ENCODE results near the gene S100A7A.
"Not testable (repeated sequence)": the region's sequence is repeated elsewhere in the genome, so short reads cannot be mapped to it uniquely, and the experiment has no call there.

S100A7A gene

DNA sequence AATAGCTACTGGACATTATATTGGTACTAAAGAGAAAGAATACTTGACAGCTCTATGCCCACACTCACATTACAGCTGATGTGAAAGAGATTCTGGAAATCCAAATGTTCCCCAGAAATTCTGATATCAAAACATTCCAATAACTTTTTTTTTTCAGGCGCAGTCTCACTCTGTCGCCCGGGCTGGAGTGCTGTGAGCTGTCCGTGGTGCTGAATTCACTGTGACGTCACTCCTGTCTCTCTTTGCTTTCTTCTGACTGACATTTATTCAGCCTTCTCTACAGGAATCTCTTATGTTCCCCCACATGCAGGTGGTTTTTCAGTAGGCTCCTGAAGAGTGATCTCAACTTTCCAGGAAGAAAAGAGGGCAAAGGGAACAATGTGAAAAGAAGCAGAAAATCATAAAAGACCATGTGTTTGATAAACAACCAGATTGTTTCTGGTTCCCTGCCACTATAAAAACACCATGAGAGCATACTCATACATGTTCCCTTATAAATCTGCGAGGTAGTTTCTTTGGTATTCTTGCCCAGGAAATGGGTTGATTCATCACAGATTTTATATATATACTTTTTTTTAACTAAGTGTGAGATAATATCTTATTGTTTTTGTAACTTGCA is 6.2 kb downstream of the S100A7A start:
- peak; percentile 26 to 35 for DNase-seq (ENCODE audit: low read depth in 2 of 2, low spot score in 1 of 2)

- no peak for DNase-seq (ENCODE audit: low read depth in 2 of 2, low spot score in 1 of 2)
Observed at GRCh38 chr1:153426809-153427208, 10.5 kb downstream of the S100A7A start.

DNA sequence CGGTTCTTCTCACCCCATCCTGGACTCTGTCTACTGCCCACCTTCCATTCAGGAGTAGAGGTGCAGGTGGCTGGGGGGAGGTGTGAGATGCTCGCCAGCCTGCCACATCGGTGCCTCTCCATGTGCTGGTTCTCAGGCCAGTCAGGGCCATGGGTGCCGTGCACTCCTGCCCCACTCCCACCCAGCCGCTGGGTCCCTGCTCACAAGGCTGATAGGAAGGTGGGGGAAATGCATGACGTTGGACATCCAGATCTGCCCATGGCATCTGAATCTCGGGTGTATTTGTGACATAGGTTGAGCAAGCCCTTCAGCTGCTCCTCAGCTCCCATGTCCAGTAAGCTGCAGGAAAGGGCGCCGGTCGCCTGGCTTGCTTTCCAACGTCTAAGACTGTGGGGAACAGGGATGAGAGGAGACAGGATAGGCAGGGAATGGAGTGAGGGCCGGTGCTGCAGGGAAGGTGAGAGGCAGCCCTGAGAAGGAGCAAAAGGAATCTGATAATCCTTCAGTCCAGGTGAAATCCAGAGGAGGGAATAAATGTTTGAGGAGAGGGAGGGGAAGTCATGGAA is 11.8 kb downstream of the S100A7A start:
- no peak for DNase-seq (ENCODE audit: low read depth in 2 of 2, low spot score in 1 of 2)

DNA sequence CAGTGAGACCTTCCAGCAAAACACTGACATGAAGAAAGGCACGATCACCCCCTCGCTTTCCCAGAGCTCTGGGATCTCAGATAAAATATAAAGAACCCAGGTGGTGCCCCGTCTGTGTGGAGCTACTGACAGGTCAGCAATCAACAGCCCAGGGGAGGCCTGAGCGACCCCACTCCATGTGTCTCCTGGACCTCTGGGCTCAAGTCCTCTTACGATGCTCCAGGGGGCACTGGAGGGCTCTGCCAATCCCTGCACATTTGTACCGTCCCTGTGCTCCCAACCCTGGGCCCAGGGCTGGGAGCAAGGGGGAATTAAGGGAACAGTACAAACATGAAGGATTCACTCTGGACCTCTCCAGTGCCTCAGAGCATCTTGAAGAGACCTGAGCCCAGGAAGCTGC is 12.5 kb downstream of the S100A7A start:
- DNase-seq (ENCODE audit: low read depth in 2 of 2, low spot score in 1 of 2), result no peak

DNA sequence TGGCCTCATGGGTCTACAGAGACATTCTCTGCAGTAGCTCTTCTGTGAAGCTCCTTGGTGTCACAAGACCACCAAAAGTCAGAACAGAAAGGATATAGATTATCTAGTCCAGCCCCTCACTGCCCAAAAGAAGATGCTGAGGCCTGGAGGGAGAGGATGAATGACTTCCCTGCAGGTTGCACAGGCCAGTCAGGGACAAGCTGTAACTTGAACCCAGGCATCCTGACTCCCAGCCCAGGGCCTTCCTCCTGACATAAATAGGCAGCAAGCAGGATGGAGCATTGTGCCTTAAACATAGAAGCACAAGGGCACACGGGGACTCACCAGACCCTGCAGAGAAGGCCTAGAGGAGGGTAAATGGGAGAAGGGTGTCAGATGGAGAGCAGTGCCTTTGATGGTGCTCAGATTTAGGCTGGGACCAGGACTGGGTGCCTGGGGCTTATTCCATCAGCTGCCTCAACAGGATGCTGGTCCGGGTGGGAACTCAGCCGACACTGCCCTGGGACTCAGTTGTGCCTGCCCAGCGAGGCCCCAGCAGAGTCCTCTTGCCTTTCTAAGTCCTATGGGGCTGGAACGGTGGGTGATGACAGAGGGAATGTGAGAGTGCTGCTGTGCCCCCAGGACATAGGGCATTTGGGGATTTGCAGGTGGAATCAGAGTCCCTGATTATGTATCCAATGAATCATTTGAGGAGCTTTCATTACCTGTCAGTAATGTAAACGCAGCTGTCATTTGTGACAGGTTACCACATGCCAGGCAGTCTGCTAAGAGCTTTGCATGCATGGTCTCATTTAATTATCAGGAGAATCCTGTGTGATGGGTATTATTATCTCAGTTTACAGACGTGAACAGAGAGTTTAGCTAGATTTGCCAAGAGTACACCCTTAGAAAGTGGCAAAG is 13.2 kb downstream of the S100A7A start:
- no peak for DNase-seq (ENCODE audit: low read depth in 2 of 2, low spot score in 1 of 2)

GRCh38 chr1:153430166-153430553 is 13.8 kb downstream of the S100A7A start:
- no peak for DNase-seq (ENCODE audit: low read depth in 2 of 2, low spot score in 1 of 2)

DNA sequence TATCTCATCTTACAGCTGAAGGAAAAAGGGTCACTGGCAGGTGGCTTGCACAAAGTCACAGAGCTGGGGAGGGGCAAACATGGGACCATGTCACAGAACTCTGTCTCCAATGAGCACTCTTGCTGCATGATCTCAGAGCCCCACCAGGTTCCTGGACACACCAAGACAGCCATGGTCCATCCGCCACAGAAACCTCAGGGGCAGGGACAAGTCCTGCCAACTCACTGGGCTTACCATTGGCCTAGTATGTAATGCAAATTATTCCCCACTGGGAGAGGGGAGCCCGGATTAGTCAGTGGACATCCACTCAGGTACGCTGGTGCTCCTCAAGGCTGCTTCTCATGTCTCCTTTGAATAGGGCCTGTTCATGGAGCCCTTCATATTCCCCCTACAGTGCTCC is 14.2 kb downstream of the S100A7A start:
- DNase-seq (ENCODE audit: low read depth in 2 of 2, low spot score in 1 of 2), result no peak

GRCh38 chr1:153431002-153431401 is 14.7 kb downstream of the S100A7A start:
- no peak for DNase-seq (ENCODE audit: low read depth in 2 of 2, low spot score in 1 of 2)

DNA sequence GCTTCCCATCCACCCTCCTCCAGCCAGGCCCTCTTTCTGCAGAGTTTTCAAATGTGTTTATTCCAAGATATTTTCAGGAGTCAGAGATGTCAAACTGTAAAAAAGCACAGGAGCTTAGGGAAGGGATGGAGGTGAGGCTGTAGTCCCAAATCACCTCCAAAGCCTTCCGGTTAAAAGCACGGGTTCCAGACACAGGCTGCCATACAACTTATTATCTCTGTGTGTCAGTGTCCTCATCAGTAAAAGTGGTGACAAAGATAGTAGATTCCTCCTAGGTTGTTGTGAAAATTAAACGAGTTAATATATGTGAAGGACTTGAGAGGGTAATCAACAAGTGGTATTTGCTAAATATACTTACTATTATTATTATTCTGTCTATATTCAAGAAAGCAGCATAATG is 15.1 kb downstream of the S100A7A start:
- no peak for DNase-seq (ENCODE audit: low read depth in 2 of 2, low spot score in 1 of 2)

DNA sequence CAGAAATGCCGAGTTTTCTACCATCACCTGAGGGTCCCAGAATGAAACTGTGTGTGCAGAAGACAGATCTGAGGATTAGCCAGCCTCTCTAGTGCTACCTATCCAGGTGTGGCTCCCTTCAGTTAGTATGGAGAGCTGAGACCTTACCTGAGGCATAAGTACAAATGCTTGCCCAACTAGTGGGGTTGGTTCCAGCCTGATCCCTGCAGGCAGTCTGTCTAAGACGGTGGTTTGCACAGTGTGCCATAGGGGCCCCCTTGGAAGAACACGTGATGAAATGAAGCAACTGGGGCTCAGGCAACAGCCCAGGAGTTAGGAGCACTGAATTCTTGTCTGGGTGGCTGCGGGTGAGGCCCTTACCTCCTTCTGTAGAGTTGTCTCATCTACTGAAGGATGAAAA is 15.6 kb downstream of the S100A7A start:
- DNase-seq (ENCODE audit: low read depth in 2 of 2, low spot score in 1 of 2), result no peak

DNA sequence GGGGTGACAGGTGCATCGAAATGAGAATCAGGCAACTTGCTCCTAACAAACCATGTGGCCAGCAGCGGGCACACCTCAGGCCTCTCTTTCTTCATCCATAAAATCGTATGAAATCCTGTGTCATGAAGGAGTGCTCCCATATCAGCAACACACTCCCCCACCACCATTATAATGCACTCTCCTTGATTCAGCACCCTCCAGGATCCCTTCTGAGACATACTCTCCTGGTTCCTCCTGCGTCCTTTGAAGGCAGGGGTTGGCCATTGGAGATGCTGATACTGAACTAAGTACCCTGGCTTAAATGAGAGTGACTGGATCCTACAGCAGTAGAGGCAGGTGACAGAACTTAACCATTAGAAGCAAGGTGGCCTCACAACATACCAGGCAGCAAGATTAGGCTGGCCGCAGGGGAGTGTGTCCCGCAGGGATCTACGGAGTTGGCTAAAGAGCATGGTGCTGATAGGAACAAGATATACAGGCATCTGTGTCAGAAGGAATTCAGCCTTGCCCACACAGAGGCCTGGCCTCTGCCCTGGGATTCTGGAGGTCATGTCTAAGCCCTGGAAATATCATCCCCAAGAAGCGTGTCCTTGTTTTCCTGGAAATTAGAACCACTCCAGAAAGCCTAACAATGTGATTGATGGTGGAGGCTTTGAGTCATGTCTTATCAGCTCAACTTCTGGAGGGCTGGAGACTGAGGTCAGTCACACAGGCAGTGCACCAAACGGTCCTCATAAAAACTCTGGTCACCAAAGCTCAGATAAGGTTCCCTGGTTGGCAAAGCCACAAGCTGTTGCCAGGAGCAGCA is 16.8 kb downstream of the S100A7A start:
- no peak for DNase-seq (ENCODE audit: low read depth in 2 of 2, low spot score in 1 of 2)

GRCh38 chr1:153434746-153435455 is 18.6 kb downstream of the S100A7A start:
- no peak for DNase-seq (ENCODE audit: low read depth in 2 of 2, low spot score in 1 of 2)

DNA sequence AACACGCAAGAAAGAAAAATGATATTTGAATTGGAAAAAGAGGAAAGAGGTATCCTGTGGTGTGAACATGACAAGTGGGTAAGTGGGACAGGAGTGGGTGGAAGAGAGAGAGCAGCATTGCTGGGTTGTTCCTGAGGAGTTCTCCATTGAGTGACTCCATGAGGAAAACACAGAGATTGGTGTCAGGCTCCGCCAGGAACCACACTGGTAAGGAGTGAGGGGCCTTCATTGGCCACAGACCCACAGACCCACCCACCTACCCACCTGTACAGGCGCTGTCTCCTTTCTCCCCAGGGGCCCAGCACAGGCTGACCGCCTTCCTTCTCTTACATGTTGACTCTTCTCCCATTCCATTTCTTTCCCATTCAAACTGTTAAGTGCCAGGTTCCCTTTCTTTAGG is 20.9 kb downstream of the S100A7A start:
- no peak for DNase-seq (ENCODE audit: low read depth in 2 of 2, low spot score in 1 of 2)

DNA sequence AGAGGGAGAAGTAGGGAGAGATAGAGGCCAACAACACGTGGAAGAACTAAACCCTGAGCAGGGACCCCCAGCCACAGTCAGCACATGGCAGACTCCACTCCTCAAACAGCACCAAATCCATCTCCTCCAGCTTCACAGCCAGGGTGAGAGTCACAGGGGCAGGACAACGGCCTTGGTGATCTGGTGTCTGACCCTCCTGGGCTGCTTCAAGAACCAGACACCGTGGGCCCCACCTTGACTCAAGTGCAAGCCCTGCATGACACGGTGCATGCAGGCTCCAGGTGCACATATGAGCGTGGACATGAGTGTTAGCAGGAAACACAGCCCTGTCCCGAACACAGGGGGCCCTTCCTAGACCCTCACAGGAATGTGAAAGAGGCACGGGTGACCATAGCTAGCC is 22.3 kb downstream of the S100A7A start:
- DNase-seq (ENCODE audit: low read depth in 2 of 2, low spot score in 1 of 2), result no peak

DNA sequence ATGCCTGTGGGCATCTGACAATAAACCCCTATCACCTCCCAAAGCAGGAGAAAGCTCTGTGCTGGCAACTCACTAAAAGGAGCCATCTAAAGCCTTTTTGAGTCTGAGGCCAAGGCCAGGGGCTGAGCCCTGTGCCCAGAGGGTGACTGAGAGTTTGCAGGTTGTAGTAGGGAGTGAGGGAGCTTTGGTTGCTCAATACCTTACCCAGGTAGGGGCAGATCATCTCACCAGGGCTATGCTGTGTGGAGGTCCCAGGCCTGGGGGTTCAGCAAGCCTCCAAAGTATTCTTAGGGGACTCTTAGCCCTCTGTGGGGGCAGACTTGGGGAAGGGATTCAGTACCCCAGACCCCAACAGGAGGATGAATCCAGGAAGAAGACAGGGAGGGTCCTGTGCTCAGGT is 23.0 kb downstream of the S100A7A start:
- DNase-seq (ENCODE audit: low read depth in 2 of 2, low spot score in 1 of 2), result no peak

- no peak for DNase-seq (ENCODE audit: low read depth in 2 of 2, low spot score in 1 of 2)
Observed at GRCh38 chr1:153441238-153441755, 25.0 kb downstream of the S100A7A start.

GRCh38 chr1:153443486-153443885 is 27.2 kb downstream of the S100A7A start:
- no peak for DNase-seq (ENCODE audit: low read depth in 2 of 2, low spot score in 1 of 2)

GRCh38 chr1:153444078-153444477 is 27.8 kb downstream of the S100A7A start:
- DNase-seq (ENCODE audit: low read depth in 2 of 2, low spot score in 1 of 2), result no peak

DNA sequence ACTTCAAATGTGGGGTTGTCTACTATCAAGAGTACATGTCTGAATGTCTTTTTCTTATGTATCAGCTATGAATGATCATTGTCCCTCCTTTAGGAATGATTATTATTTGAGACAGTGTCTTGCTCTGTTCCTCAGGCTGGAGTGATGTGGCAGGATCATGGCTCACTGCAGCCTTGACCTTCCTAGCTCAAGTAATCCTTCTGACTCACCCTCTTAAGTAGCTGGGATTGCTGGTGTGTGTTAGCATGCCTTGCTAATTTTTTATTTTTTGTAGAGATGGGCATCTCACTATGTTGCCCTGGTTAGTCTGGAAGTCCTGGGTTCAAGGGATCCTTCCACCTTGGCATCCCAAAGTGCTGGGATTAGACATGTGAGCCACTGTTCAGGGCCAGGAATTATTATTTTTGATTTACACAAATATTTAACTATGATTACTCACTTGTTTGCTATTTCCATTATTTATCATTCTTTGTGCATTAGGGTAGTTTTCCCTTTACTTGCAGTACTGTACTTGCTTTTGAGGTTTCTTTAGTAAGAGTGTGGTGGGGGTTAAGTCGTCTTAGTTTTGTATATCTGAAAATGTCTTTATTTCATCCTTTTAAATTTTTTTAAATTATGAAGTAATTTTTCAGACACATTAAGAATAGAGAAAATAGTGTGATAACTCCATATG is 31.3 kb downstream of the S100A7A start:
- DNase-seq (ENCODE audit: low read depth in 2 of 2, low spot score in 1 of 2), result no peak

GRCh38 chr1:153448851-153449250 is 32.5 kb downstream of the S100A7A start:
- DNase-seq (ENCODE audit: low read depth in 2 of 2, low spot score in 1 of 2), result not testable (repeated sequence)

Data from stimulated activated CD8-positive, alpha-beta memory T cell treated with anti-CD3 and anti-CD28 coated beads, Interleukin-4, amount 100 ng/mL, for 1 hour (primary cell).